HepG2 (cell line): Measurements from ENCODE around the gene SLC4A5. TPM values are rescaled to one million over a fixed set of nuclear protein-coding genes. Genes with fewer than 3 reads are reported as not detected.

Experiments
- GLI4 ChIP-seq: sonication (generic); formaldehyde crosslinking; IDR thresholded peaks from 2 replicates; pipeline ENCODE4 v1.5.1; 2020; ENCODE audit warnings: missing genetic modification reagents, mild to moderate bottlenecking, moderate library complexity, borderline replicate concordance
- GPBP1L1 ChIP-seq: sonication (generic); formaldehyde crosslinking; IDR thresholded peaks from 2 replicates; pipeline ENCODE4 v1.5.0; 2020; ENCODE audit warnings: mild to moderate bottlenecking, missing genetic modification reagents
- GPN1 ChIP-seq: sonication (generic); formaldehyde crosslinking; IDR thresholded peaks from 2 replicates; pipeline ENCODE4 v1.5.1; 2020; ENCODE audit warnings: missing genetic modification reagents, borderline replicate concordance
- HMG20B ChIP-seq: conservative IDR thresholded peaks from 2 replicates; pipeline ENCODE4 v1.6.1; 2016; ENCODE audit warnings: missing genetic modification reagents, missing compliant biosample characterization
- HOXD1 ChIP-seq: sonication (generic); formaldehyde crosslinking; IDR thresholded peaks from 2 replicates; pipeline ENCODE4 v1.5.0; 2020; ENCODE audit warnings: missing genetic modification reagents
- KDM5B ChIP-seq: sonication (generic); formaldehyde crosslinking; IDR thresholded peaks from 2 replicates; pipeline ENCODE4 v1.4.0; 2020; ENCODE audit warnings: missing genetic modification reagents, mild to moderate bottlenecking, borderline replicate concordance
- MED1 ChIP-seq: sonication (generic); formaldehyde crosslinking; IDR thresholded peaks from 2 replicates; pipeline ENCODE4 v1.4.0; 2020; ENCODE audit warnings: missing genetic modification reagents
- NFRKB ChIP-seq: fragments of 450-650 bp; IDR thresholded peaks from 2 replicates; pipeline ENCODE4 v1.6.1; 2017
- NPAS2 ChIP-seq: sonication (generic); formaldehyde crosslinking; IDR thresholded peaks from 2 replicates; pipeline ENCODE4 v1.8.0; 2022; ENCODE audit warnings: mild to moderate bottlenecking, missing genetic modification reagents, borderline replicate concordance
- PAF1 ChIP-seq: IDR thresholded peaks from 2 replicates; pipeline ENCODE4 v1.6.1; 2016; ENCODE audit warnings: missing genetic modification reagents, missing compliant biosample characterization
- PATZ1 ChIP-seq: sonication (generic); formaldehyde crosslinking; IDR thresholded peaks from 2 replicates; pipeline ENCODE4 v1.4.0; 2020; ENCODE audit warnings: missing genetic modification reagents
- SIN3A ChIP-seq: IDR thresholded peaks from 2 replicates; pipeline ENCODE4 v1.6.1; 2011; ENCODE audit warnings: low read depth, mild to moderate bottlenecking, control low read depth, low read length, borderline replicate concordance
- SNAI1 ChIP-seq: sonication (generic); formaldehyde crosslinking; IDR thresholded peaks from 2 replicates; pipeline ENCODE4 v1.5.0; 2020; ENCODE audit warnings: mild to moderate bottlenecking, missing genetic modification reagents, borderline replicate concordance
- SUZ12 ChIP-seq: fragments of 150-350 bp; IDR thresholded peaks from 2 replicates; pipeline ENCODE4 v1.6.1; 2014; ENCODE audit warnings: low read depth, low read length
- TFDP1 ChIP-seq: IDR thresholded peaks from 2 replicates; pipeline ENCODE4 v1.6.1; 2016; ENCODE audit warnings: missing compliant biosample characterization, missing genetic modification reagents, borderline replicate concordance
- THAP11 ChIP-seq: IDR thresholded peaks from 2 replicates; pipeline ENCODE4 v1.6.1; 2016; ENCODE audit warnings: missing biosample characterization, missing genetic modification reagents
- ZBTB37 ChIP-seq: sonication (generic); formaldehyde crosslinking; IDR thresholded peaks from 2 replicates; pipeline ENCODE4 v1.4.0; 2020; ENCODE audit warnings: mild to moderate bottlenecking, missing genetic modification reagents
- ZNF280D ChIP-seq: sonication (generic); formaldehyde crosslinking; IDR thresholded peaks from 2 replicates; pipeline ENCODE4 v1.5.1; 2020; ENCODE audit warnings: mild to moderate bottlenecking, missing genetic modification reagents
- ZNF780A ChIP-seq: sonication (generic); formaldehyde crosslinking; IDR thresholded peaks from 2 replicates; pipeline ENCODE4 v1.8.0; 2022; ENCODE audit warnings: mild to moderate bottlenecking, missing genetic modification reagents, moderate library complexity
- ZSCAN20 ChIP-seq: sonication (generic); formaldehyde crosslinking; IDR thresholded peaks from 2 replicates; pipeline ENCODE4 v1.4.0; 2020; ENCODE audit warnings: missing genetic modification reagents, mild to moderate bottlenecking, borderline replicate concordance
- polyA plus RNA-seq, 8 experiments: library from polyadenylated mRNA; depleted of rRNA in 3 of 8; stranded (reverse) in 7 of 8; unstranded in 1 of 8; fragments of >200 nt; fragmentation: Illumina TruSeq in 4 of 8; extraction: Trizol in 4 of 8; gene quantifications; 2 replicates each; pipeline versions ENCODE4 v1.2.1 to v1.2.3, GENCODE V29; 2011 to 2016; ENCODE audit warnings: low read depth in 4 of 8, missing spikeins in 1 of 8, mixed read lengths in 1 of 8; ENCODE audit not compliant: insufficient read depth in 1 of 8
- total RNA-seq, 5 experiments: library from RNA; depleted of rRNA; stranded (reverse); fragments of >200 nt; fragmentation: Illumina TruSeq; extraction: Trizol; gene quantifications; 2 replicates each; pipeline ENCODE4 v1.2.3, GENCODE V29; 2016; ENCODE audit warnings: low read depth in 1 of 5

SLC4A5 gene
- total and polyA plus RNA-seq, 2 of the 13 experiments (the other 11 are each of a cell fraction or from before 2014, with no cell fraction given), result 0.50 TPM; not detected in 1

GRCh38 chr2:74391580-74392448 lies 48.6 kb upstream of the SLC4A5 start (continued):
- TF ChIP-seq PAF1 (CRISPR knock-in tag) (no peak), ZNF280D (no peak), ZNF780A (CRISPR knock-in tag) (no peak), THAP11 (peak; percentile 89), ZSCAN20 (CRISPR knock-in tag) (no peak), PATZ1 (CRISPR knock-in tag) (peak; percentile 60), SIN3A (no peak), SUZ12 (no peak), KDM5B (peak; percentile 80; the same call in 1 of the 2 replicates), SNAI1 (no peak), NFRKB (no peak), HMG20B (peak; percentile 68), GPN1 (no peak; the same call in 1 of the 2 replicates), NPAS2 (CRISPR knock-in tag) (no peak), ZBTB37 (CRISPR knock-in tag) (no peak), HOXD1 (CRISPR knock-in tag) (no peak; the same call in none of the 2 replicates), TFDP1 (CRISPR knock-in tag) (no peak; the same call in 1 of the 2 replicates), MED1 (CRISPR knock-in tag) (peak; percentile 40; the same call in 1 of the 2 replicates), GPBP1L1 (no peak), GLI4 (CRISPR knock-in tag) (peak; percentile 77; the same call in 1 of the 2 replicates)
